HG02970 (cell line): ENCODE measurements around the gene CNTN4.

ENCODE experiments used
- ATAC-seq: cut with Tn5 transposase; IDR thresholded peaks from one replicate; pipeline ENCODE4 v1.9.1; 2021; ENCODE audit warnings: mild to moderate bottlenecking, moderate library complexity, moderate number of reproducible peaks; ENCODE audit not compliant: unreplicated experiment, low FRiP score

CNTN4 gene

DNA sequence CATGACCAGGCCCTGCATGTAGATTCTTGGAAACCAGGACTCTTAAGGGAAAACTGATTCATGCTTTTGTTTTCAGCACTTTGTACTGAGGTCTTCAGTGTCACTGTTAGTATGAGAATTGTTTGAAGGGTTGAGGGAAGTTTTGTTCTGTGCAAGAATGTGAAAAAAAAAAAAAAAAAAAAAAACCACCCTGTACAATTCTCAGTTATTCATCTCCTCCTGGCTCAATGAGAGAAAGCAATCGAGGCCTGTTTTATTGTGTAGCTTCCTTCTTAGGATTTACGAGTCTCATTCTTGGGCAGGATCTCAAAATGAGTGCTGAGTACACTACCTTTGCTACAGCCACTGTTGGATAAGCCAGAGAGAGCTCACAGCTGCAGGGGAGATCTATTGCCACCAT lies 469.5 kb downstream of the CNTN4 start:
- ATAC-seq: no peak

DNA sequence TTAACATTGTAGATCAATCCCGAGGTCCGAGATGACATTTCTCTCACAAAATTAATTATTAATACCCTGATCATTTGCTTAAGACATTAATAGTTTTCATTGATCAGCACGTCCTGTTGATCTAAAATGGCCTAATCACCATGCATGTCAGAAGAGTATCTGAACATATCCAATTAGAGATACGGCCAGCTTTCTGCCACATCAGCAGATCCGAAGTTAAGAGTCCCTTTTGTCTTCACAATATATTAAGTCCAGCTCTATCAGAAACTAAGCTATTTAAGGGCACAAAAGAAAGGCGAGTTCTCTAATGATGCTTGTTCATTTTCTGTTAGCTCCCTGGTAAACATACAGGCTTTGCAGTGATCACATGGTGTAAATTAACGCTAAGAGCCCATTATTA lies 470.3 kb downstream of the CNTN4 start:
- ATAC-seq: no peak

DNA sequence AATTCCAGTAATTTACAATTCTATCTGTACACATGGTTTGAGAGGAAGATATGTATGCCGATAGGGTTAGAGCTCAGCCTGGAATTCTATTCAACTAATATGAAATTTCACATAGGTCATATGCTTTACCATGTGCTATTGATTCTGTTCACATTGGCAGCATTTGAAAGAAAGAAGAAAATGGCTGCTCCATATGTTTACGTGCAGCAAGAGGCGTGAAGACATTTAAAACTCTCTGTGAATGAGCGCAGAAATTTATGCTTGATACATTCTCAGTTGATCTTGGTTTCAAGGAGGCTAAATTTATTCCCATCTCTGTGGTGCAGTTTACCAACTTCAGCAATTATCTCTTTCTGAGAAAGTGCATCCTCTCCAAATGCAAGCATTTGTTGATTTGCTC lies 478.9 kb downstream of the CNTN4 start:
- no peak for ATAC-seq

DNA sequence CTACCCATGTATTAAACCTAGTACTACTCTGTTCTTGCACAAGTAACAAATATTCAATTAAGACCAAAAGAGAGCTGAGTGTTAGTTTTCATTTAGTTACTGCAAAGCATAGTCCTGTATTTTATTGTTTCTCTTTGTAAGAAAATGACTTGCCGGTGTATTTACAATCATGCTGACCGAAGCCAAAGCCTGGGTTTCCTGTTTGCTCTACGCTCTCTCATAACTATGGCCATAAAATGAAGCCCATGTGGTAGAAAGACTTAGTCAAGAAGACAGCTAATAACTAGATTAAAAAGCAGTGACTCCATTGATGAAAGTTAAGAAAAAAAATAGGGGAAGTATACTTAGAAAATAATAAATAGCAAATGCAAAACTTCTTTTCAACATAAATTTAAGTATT lies 479.9 kb downstream of the CNTN4 start:
- ATAC-seq: no peak

DNA sequence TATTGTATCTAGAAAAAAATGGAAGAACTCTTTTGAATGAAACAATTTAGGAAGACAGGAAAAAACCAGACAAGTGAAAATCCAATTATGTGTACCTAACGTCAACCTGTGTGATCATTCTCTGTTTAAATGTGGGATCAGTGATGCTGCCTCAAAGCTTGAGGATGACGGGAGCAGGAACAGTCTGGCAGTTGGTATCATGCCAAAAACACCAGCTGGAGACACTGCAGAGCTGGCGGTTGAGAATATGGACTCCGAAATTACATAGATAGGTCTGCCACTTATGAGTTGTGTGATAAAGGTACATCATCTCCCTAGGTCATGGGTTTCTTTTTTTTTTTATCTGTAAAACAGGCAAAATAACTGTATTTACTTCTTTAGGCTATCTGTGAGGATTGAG lies 480.5 kb downstream of the CNTN4 start:
- no peak for ATAC-seq

DNA sequence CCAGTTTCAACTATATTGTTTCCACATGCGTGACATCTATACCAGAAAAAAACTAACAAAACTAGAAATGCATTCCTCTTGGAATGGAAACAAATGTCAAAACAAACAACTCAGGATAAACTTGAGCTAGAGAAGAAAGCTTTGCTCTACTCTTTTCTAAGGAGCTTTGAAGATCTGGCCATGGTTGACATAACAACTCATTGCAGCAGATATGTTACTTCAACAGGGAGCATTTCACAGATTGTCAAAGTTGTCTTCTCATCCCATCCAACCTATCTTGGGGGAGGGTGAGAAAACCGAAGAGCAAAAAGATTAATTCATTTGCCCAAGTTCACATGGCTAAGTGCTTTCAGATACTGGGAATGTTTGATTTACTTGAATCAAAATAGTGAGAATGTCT lies 484.4 kb downstream of the CNTN4 start:
- no peak for ATAC-seq

DNA sequence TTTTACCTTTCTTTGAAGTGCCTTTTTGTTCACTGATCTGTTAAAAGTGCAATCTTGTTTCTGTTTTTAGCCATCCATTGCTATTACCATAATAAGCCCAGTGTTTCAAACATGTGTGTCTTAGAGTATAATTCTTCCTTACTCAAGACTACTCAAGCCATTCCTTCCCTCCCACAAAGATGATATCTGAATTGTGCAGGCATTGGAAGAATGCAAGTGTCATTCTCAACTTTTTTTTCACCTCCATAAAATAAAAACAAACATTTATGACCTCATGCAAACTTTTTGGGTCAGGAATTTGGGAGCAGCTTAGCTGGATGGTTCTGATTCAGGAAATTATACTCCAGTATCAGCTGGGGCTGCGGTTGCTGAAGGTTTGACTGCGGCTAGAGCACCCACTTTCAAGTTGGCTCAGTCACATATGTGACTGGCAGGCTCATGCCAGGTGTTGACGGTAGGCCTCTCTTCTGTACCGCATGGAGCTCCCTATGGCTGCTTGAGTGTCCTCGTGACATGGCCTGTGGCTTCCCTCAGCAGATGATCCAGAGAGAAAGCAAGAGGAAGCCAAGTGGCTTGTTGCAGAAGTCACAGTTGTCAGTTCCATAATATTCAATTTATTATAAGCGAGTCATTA lies 490.8 kb downstream of the CNTN4 start:
- ATAC-seq: no peak

DNA sequence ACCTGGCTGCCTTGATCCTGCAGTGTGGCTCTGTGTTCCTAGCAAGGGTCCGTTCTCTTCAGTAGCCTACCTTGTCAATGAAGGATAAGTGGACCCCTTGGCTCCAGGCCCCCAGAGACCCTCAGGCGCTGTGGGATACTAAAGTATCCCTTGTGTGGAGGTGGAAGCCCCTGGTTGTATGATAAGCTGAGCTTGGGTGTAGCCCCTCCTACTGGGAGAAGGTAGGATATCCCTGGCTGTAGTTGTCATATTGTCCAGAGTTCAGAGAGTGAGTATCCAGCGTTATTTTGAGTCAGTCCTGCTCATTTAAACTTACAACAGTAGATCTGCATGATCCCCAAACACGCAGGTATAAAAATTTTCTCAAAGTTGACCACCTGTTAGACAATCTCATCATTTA lies 496.8 kb downstream of the CNTN4 start:
- ATAC-seq: no peak

DNA sequence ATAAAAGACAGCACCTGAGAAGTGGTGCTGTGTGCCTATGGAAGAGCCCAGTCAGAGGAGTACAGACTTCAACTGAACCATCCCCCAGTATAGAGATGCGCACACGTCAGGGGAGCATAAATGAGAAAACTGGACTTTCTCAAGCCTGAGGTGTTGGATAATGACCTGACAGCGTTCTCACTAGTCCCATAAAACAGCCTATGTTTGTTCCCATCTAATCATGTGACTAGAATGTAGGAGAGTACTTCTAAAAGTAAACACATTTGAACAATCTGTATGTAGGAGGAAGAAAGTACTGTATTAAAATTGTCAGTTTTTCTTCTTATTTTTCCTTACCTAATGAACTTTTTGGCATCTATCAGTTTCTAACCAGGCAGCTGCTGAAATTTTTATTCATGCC lies 498.9 kb downstream of the CNTN4 start:
- no peak for ATAC-seq

DNA sequence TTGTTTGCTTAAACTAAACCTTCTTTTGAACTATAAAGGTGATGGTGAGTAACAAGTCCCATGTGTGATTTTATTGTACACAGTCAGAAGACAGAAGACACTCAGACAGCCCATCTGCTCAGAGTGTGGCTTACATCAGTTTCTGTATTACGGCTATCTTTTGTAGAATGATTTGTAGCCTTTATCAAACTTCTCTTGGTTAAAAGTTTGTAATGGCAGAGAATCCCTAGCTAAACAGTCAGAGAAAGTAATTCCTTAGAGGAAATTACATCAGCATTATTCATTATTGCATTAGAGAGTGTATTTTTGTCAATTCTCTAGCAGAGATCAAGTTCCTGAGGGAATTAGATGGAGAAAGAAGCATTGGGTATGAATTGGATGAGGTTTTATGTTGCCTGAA lies 500.8 kb downstream of the CNTN4 start:
- no peak for ATAC-seq

DNA sequence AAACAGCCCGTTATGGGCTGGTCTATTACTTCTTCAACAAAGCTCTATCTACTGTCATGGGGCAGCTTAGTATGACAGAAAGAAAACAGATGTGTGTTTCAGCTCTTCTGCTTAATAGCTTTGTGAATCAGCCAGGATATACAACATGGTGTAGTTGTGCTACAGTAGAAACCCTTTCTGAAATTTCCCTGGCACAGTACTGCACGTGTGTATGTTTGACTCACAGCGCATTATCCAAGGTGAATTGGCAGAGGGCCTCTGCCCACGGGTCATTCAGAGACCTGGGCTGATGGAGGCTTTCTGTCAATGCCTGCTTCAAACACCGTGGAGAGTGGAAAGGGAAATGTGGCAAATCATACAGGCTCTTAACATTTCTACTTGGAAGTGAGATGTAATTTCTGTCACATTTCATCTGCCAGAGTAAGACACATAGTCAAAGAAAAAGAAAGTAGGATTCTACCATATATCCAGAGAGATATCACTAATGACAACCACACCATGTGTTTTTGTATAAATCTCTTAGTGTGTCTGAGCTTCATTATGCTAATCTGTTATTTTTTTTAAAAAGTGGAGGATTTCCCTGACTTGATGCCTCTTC lies 505.1 kb downstream of the CNTN4 start:
- ATAC-seq: no peak

DNA sequence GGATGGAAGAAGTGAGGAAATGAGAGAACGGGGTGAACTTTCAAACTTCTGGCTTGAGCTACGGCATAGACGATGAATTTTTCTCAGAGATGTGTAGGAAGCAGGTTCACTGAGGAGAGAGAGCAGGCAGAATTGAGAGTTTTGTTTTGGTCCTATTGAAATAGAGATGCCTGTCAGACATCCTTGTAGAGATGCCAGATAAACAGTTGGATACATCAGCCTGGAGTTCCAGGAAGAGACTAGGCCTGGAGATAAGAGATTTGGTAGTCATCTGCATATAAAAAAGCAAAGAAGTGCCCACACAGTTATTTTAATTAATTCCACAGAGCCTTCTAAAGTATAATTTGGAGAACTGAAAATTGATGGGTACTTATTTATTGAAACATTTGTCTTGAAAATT lies 515.9 kb downstream of the CNTN4 start:
- ATAC-seq: no peak

DNA sequence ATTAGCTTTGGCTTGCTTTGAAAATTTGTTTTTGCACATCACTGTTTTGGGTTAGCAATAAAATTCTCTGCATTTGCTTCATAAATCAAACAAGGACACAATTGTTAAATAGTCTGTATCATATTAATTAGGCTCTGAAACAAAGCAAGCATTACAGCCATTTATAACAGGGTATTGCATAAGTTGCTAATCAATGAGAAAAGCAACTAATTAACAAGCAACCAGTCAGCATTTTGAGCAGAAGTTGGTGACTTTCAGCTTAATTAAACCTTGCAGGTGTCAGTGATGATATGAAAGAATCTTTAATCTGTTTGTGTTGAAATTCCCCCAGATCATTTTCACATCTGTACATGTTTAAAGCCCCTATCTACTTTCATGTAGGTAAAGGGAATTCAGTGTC lies 516.4 kb downstream of the CNTN4 start:
- ATAC-seq: no peak

DNA sequence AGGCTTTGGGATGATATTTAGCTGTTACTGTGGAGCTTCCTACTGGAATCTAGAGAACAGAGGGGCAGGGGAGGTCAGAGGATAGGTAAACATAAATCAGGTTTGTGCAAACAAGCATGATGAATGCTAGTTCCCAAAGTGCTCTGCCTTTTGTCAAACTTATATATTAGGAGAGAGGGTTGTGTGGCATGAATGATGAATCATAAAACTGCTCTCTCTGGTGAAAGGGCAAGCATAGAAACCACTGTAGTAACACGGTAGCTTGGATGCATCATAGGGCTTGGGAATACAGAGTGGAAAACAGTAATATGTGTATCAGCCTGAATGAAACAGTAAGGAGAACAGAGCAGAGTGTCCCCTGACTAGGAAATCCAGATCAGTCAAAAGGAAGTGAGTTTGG lies 524.8 kb downstream of the CNTN4 start:
- ATAC-seq: no peak

DNA sequence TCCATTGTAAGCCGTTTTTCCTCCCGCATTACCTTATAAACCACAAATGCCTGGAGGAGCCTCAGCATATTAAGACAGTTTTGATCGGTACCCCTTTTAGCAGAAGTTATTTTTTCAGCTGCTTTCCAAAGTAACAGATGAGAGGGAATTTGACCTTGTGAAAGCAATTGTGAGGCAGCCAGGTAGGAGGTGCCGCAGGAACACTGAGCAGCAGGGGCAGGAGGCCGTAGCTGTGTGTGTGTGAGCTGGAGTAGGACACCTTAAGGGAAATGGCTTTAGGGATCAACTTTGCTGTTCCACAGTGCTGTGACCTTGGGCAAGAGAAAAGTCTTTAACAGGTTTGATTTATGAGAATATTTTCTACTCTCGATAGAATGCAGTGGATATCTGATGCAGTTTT lies 529.5 kb downstream of the CNTN4 start:
- no peak for ATAC-seq

DNA sequence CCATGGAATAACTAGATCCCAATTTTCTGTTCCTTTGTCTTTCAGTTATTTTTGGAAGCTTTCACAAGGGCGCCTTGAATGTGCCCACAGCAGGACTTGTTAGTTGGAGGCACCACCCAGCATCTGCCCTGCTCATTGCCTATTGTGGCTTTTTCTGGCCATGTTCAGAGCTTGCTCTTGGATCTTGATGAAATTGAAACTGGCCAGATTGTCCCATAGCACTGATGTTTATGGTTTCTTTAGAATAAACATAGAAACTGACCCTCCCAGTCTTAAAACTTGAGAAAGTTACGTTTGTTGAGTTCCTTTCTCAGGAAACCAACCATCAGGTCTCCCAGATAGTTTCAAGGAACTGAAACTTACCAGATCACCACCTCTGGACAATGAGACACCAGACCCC lies 536.8 kb downstream of the CNTN4 start:
- no peak for ATAC-seq

DNA sequence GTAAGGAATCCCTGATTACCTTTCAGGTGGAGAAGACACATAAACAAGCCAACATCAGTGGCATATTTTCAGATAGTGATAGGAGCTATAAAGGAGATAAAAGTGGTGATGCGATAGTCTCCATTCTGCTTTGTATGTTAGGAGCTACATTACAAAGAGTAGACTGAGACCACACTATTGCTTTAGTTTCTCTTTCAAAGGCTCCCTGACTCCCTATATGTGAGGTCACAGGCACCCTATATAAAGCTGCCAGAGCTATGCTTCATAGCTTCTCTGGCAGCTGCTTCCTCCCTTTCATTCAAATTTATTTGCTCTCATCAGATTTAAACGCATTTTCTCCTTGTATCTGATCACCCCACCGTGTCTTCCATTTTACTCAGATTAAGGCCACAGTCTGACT lies 544.9 kb downstream of the CNTN4 start:
- ATAC-seq: no peak

DNA sequence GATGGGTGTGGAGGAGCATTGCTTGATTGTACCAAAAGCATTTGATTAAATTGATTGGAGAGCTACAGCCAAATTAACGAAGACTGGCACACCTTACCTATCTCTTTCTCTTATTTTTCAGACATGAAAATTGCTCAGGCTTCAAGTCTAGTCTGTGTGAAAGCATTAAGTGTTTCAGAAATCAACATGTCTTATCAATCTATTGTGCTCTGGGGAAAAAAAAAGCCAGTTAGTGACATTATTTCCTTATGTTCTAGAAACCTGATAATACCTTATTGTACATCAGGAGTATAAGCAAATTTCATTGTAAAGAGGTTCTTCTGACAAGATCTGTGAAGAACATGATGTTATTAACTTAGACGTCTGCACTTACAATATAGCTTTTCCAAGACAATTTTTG lies 546.3 kb downstream of the CNTN4 start:
- ATAC-seq: no peak

DNA sequence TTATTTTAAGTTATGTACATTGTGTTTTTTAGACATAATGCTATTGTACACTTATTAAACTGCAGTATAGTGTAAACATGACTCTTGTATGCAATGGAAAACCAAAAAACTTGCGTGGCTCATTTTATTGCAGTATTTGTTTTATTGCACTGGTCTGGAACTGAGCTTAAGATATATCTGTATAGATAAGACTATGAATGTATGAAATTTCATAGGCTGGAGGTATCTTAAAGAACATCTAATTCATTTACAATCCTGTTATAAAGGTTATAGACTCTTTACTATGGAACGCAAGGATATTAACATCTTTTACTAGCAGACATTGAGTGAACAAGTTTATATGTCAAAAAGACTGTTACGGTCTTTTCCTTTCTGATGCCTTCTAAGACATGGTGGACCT lies 552.1 kb downstream of the CNTN4 start:
- no peak for ATAC-seq

DNA sequence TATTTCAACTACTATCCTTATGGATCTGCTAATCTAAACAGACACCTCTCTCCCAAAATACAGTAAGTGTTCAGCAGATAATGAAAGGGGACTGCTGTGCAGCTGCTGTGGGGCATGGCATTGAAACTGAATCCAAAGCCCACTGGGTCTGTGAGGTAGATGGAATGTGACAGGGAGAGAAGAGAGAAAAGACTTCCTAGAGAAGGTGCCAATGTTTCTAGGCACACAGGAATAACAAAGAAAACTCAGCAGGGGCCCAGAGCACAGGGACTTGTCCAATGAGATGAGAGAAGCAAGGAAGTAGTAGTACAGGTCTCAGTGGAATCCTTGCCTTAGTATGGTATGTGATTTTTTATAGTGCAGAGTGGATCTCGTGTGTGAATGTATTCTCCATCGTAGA lies 553.7 kb downstream of the CNTN4 start:
- ATAC-seq: no peak

DNA sequence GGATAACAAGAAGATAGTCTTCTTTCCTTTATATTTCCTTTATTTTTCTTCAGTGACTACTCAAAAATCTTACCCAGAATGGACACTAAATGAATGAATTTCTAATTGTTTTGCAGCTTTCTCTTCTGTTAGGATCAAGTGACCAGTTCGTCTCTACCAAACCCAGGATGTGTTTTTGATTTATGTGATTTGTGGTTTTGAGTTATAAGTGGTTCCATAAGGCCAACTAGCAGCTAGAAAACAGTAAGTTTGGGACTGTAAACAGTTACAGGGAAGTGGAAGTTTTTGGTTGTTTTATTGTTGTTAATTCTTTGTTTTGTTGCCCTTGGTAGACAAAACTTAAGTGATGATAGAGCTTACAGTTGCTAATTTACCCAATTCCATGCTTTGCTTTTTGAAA lies 555.0 kb downstream of the CNTN4 start:
- ATAC-seq: no peak

DNA sequence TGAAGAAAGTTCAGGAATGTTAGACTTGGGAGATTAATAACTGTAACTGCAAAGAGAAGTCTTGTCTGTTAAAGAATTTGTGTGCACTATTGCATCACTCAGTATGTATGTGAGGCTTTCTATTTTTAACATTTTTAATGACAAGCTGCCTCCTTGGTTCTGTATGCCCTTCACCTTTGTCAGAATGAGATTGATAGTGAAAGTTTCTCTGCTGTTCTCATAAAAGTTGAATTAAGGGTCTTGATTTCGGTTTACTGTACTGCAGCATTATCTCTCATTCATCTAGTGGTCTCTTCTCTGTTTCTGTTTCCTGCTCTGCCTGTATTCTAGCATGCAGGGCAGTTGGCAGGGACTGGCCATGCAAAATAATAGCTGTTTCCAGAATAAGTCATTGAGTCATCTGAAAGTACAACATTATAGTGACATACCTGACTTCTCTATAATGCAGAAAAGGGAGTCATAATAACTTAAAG lies 556.6 kb downstream of the CNTN4 start:
- no peak for ATAC-seq
